ENCODE results near the gene LAPTM4A.

Gene LAPTM4A

DNA sequence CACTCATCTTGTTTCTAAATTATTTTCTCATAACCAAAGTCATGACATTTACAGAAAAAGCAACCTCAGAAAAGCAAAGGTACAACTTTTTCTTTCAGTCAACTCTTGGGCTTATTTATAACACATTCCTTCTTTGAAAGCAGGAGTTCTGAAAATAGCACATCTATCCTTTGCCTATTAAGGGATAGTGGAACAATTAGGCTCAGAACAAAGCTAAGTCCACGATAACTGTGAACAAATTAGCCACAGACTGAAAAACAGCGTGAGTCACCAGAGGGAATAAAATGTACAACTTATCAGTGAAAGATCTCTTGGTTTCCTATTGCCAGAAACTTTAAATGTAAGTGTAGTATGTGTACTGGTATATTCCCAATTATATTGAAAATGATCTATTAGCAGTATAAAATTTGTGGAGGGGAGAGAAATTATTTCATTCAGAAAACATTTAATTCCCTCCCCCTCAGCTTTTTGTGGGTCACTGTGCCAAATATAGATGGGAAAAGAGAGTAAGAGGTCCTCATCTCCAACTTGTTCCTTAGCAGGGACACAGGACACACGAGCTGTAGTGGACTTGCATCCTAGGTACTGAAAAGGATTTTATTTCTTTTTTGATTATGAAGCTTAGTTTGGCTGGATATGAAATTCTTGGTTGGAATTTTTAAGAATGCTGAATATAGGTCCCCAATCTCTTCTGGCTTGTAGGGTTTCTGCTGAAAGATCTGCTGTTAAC lies 23.6 kb downstream of the LAPTM4A start:
- no peak overlapping the region for H4K8ac ChIP-seq (ENCODE audit: low read depth, low read length)
- H3K4me1 ChIP-seq (ENCODE audit: control insufficient read depth, low read depth, low read length): no peaks in the 10 kb centered on the region
- H3K79me2 ChIP-seq (ENCODE audit: control insufficient read depth, insufficient read depth, low read length): no peaks in the 10 kb centered on the region
- no peak overlapping the region for H3K23ac ChIP-seq (ENCODE audit: low read length)
- H3K4me2 ChIP-seq (ENCODE audit: low read length): no peak overlapping the region
- no peak overlapping the region for H4K5ac ChIP-seq (ENCODE audit: low read length)
- H3K18ac ChIP-seq (ENCODE audit: low read length): no peak overlapping the region
- H3K27me3 ChIP-seq (ENCODE audit: insufficient read depth, low read length, poor library complexity): no peaks in the 10 kb centered on the region
- H3K27ac ChIP-seq (ENCODE audit: low read depth, low read length): no peak overlapping the region
- H3K4ac ChIP-seq (ENCODE audit: low read depth, low read length): no peak overlapping the region
- no peak overlapping the region for H2BK120ac ChIP-seq (ENCODE audit: low read depth, low read length)
- no peak overlapping the region for H3K56ac ChIP-seq (ENCODE audit: low read length)
- H3K4me3 ChIP-seq (ENCODE audit: low read length): no peak overlapping the region
- no peak overlapping the region for H2AK5ac ChIP-seq (ENCODE audit: low read length)
- H3K36me3 ChIP-seq (ENCODE audit: control insufficient read depth, insufficient read depth, low read length): peaks cover 2% of the 10 kb centered on the region
- no CpG with 5 or more reads among the region's 3 CpGs for WGBS (ENCODE audit: extremely low coverage, insufficient coverage, low lambda C conversion rate)
- DNase-seq: no peak
- H3K79me1 ChIP-seq (ENCODE audit: low read length): no peaks in the 10 kb centered on the region
- H3K9ac ChIP-seq (ENCODE audit: low read length): no peak overlapping the region
- H2BK5ac ChIP-seq (ENCODE audit: low read length): no peak overlapping the region
- no peak overlapping the region for H2BK15ac ChIP-seq (replicated peaks; ENCODE audit: low read depth)

GRCh38 chr2:20027260-20027677 lies 24.2 kb downstream of the LAPTM4A start:
- Histone ChIP-seq H3K27me3 (ENCODE audit: insufficient read depth, low read length, poor library complexity) (no peaks in the 10 kb centered on the region), H3K9ac (ENCODE audit: low read length) (no peak overlapping the region), H3K4me3 (ENCODE audit: low read length) (no peak overlapping the region), H3K4me2 (ENCODE audit: low read length) (no peak overlapping the region), H3K4me1 (ENCODE audit: control insufficient read depth, low read depth, low read length) (no peaks in the 10 kb centered on the region), H3K56ac (ENCODE audit: low read length) (no peak overlapping the region), H2AK5ac (ENCODE audit: low read length) (no peak overlapping the region), H2BK5ac (ENCODE audit: low read length) (no peak overlapping the region), H4K8ac (ENCODE audit: low read depth, low read length) (no peak overlapping the region), H3K4ac (ENCODE audit: low read depth, low read length) (no peak overlapping the region), H3K27ac (ENCODE audit: low read depth, low read length) (no peak overlapping the region), H4K5ac (ENCODE audit: low read length) (no peak overlapping the region), H2BK15ac (replicated peaks; ENCODE audit: low read depth) (no peak overlapping the region), H3K79me2 (ENCODE audit: control insufficient read depth, insufficient read depth, low read length) (no peaks in the 10 kb centered on the region), H3K36me3 (ENCODE audit: control insufficient read depth, insufficient read depth, low read length) (no peaks in the 10 kb centered on the region), H3K79me1 (ENCODE audit: low read length) (no peaks in the 10 kb centered on the region), H3K23ac (ENCODE audit: low read length) (no peak overlapping the region), H3K18ac (ENCODE audit: low read length) (no peak overlapping the region), H2BK120ac (ENCODE audit: low read depth, low read length) (no peak overlapping the region)
- no peak for DNase-seq
- WGBS (ENCODE audit: extremely low coverage, insufficient coverage, low lambda C conversion rate): no CpG with 5 or more reads among the region's 4 CpGs

- Histone ChIP-seq H3K4me1 (ENCODE audit: control insufficient read depth, low read depth, low read length) (no peaks in the 10 kb centered on the region), H3K27me3 (ENCODE audit: insufficient read depth, low read length, poor library complexity) (no peaks in the 10 kb centered on the region), H3K79me2 (ENCODE audit: control insufficient read depth, insufficient read depth, low read length) (no peaks in the 10 kb centered on the region), H3K27ac (ENCODE audit: low read depth, low read length) (no peak overlapping the region), H3K23ac (ENCODE audit: low read length) (no peak overlapping the region), H3K79me1 (ENCODE audit: low read length) (no peaks in the 10 kb centered on the region), H3K56ac (ENCODE audit: low read length) (no peak overlapping the region), H4K8ac (ENCODE audit: low read depth, low read length) (no peak overlapping the region), H3K18ac (ENCODE audit: low read length) (no peak overlapping the region), H3K36me3 (ENCODE audit: control insufficient read depth, insufficient read depth, low read length) (no peaks in the 10 kb centered on the region), H2AK5ac (ENCODE audit: low read length) (no peak overlapping the region), H2BK15ac (replicated peaks; ENCODE audit: low read depth) (no peak overlapping the region), H3K9ac (ENCODE audit: low read length) (no peak overlapping the region), H2BK120ac (ENCODE audit: low read depth, low read length) (no peak overlapping the region), H2BK5ac (ENCODE audit: low read length) (no peak overlapping the region), H3K4me2 (ENCODE audit: low read length) (no peak overlapping the region), H4K5ac (ENCODE audit: low read length) (no peak overlapping the region), H3K4ac (ENCODE audit: low read depth, low read length) (no peak overlapping the region), H3K4me3 (ENCODE audit: low read length) (no peak overlapping the region)
- no peak for DNase-seq
- WGBS (ENCODE audit: extremely low coverage, insufficient coverage, low lambda C conversion rate): no CpG with 5 or more reads among the region's 3 CpGs
Observed at GRCh38 chr2:20025065-20025786, 26.2 kb downstream of the LAPTM4A start.

GRCh38 chr2:20023688-20024087 lies 27.7 kb downstream of the LAPTM4A start:
- no peak overlapping the region for H2BK5ac ChIP-seq (ENCODE audit: low read length)
- no peak overlapping the region for H3K4me2 ChIP-seq (ENCODE audit: low read length)
- H3K4me3 ChIP-seq (ENCODE audit: low read length): no peak overlapping the region
- no CpG with 5 or more reads among the region's 4 CpGs for WGBS (ENCODE audit: extremely low coverage, insufficient coverage, low lambda C conversion rate)
- no peak overlapping the region for H3K27ac ChIP-seq (ENCODE audit: low read depth, low read length)
- no peaks in the 10 kb centered on the region for H3K79me1 ChIP-seq (ENCODE audit: low read length)
- H3K18ac ChIP-seq (ENCODE audit: low read length): no peak overlapping the region
- H3K23ac ChIP-seq (ENCODE audit: low read length): no peak overlapping the region
- H3K9ac ChIP-seq (ENCODE audit: low read length): no peak overlapping the region
- no peaks in the 10 kb centered on the region for H3K36me3 ChIP-seq (ENCODE audit: control insufficient read depth, insufficient read depth, low read length)
- no peak overlapping the region for H3K4ac ChIP-seq (ENCODE audit: low read depth, low read length)
- no peak overlapping the region for H4K8ac ChIP-seq (ENCODE audit: low read depth, low read length)
- no peak overlapping the region for H3K56ac ChIP-seq (ENCODE audit: low read length)
- H3K79me2 ChIP-seq (ENCODE audit: control insufficient read depth, insufficient read depth, low read length): no peaks in the 10 kb centered on the region
- H3K27me3 ChIP-seq (ENCODE audit: insufficient read depth, low read length, poor library complexity): no peaks in the 10 kb centered on the region
- no peak overlapping the region for H2BK15ac ChIP-seq (replicated peaks; ENCODE audit: low read depth)
- DNase-seq: no peak
- no peak overlapping the region for H4K5ac ChIP-seq (ENCODE audit: low read length)
- no peak overlapping the region for H2BK120ac ChIP-seq (ENCODE audit: low read depth, low read length)
- no peaks in the 10 kb centered on the region for H3K4me1 ChIP-seq (ENCODE audit: control insufficient read depth, low read depth, low read length)
- no peak overlapping the region for H2AK5ac ChIP-seq (ENCODE audit: low read length)

DNA sequence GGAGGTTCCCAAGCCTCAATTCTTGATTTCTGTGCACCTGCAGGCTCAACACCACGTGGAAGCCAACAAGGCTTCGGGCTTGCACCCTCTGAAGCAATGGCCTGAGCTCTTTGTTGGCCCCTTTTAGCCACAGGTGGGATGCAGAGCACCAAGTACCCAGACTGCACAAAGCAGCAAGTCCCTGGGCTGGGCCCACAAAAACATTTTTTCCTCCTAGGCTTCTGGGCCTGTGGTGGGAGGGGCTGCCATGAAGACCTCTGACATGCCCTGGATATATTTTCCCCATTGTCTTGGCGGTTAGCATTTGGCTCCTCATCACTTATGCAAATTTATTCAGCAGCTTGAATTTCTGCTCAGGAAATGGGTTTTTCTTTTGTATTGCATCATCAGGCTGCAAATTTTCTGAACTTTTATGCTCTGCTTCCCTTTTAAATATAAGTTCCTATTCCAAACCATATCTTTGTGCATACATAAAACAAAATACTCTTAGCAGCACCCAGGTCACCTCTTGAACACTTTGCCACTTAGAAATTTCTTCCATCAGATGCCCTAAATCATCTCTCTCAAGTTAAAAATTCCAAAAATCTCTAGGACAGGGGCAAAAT lies 29.9 kb downstream of the LAPTM4A start:
- no peak for DNase-seq
- Histone ChIP-seq H3K4me1 (ENCODE audit: control insufficient read depth, low read depth, low read length) (no peaks in the 10 kb centered on the region), H3K79me2 (ENCODE audit: control insufficient read depth, insufficient read depth, low read length) (no peaks in the 10 kb centered on the region), H3K4me3 (ENCODE audit: low read length) (no peak overlapping the region), H3K36me3 (ENCODE audit: control insufficient read depth, insufficient read depth, low read length) (no peaks in the 10 kb centered on the region), H3K9ac (ENCODE audit: low read length) (no peak overlapping the region), H4K5ac (ENCODE audit: low read length) (no peak overlapping the region), H3K23ac (ENCODE audit: low read length) (no peak overlapping the region), H3K18ac (ENCODE audit: low read length) (no peak overlapping the region), H3K56ac (ENCODE audit: low read length) (no peak overlapping the region), H3K4ac (ENCODE audit: low read depth, low read length) (no peak overlapping the region), H2BK15ac (replicated peaks; ENCODE audit: low read depth) (no peak overlapping the region), H2BK5ac (ENCODE audit: low read length) (no peak overlapping the region), H3K27ac (ENCODE audit: low read depth, low read length) (no peak overlapping the region), H3K79me1 (ENCODE audit: low read length) (no peaks in the 10 kb centered on the region), H2BK120ac (ENCODE audit: low read depth, low read length) (no peak overlapping the region), H3K4me2 (ENCODE audit: low read length) (no peak overlapping the region), H3K27me3 (ENCODE audit: insufficient read depth, low read length, poor library complexity) (no peaks in the 10 kb centered on the region), H4K8ac (ENCODE audit: low read depth, low read length) (no peak overlapping the region), H2AK5ac (ENCODE audit: low read length) (no peak overlapping the region)
- no CpG with 5 or more reads among the region's 3 CpGs for WGBS (ENCODE audit: extremely low coverage, insufficient coverage, low lambda C conversion rate)

Data from mesendoderm (in vitro differentiated cells).